Measurements from ENCODE around the gene CDH13.

CDH13 gene

DNA sequence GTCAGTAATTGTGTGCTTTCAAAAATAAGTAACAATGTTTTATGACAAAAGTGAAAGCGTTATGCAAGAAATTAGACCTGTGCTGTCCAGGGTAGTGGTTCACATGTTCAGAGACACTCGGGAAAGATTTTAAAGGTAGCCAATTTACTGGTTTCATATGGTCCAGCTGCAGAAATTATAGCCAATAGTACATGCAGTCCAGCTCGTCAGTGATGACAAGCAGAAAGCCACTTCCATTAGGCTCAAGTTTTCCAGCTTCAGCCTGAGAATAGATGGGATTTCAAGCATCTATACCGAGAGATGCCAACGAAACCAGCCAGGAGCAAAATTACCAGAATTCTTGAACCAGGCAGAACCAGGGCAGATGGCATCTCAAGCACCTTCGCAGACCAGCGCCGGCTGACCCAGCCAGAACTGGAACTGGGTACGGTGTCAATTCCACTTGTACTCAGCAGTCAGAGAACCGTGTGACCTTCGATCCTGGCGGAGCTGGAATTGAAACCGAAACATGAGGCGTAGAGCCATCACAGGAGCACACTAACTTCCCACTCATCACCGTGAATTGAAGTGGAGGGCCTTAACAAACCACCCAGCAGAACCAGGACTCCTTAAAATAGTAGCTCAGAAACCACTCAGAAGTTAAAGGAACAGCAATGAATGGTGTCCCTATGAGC lies 973.2 kb downstream of the CDH13 start:
- DNase-seq = no peak

DNA sequence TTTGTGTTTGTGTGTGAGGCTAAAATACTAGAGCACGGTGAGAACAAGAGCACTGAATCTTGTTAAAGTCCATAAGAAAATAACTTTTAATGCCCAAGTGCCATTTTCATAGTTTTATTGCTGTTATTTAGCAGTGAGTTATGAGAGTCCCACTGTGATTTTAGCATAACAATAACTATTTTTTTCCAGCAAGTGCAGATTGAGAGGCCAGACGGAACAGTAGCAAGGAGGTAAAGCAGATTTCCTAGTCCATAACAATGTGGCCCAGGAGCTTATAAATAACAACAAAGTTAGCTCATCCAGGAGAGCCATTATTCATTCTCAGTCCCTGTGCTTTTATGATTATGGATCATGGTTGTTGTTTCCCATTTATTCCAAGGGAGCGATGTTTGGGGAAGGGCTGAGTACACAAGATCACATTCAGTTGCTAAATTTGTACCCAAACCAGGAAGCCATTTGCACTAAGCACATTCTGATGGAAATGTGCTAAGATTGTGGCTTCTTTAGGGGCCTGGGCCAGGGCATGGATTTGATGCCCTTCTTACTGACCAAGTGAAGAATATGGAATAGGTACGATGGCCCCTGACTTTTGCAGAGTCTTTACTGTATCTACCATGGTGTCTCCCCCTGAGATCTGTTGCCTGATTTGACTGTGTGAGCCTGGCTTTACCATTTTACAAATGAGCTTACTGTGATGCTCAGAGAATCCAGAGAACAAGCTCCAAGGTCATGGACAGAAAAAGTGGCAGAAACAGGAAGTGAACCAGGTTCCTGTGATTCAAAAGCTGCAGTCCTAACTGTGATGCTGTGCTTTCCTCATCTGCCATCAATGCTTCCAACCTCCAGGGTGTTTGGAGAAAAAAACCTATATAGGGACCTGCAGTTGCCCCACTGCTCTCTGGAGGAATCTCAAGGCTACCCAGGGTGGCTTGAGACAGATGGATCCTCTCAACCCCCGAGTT lies 976.3 kb downstream of the CDH13 start:
- DNase-seq = no peak

DNA sequence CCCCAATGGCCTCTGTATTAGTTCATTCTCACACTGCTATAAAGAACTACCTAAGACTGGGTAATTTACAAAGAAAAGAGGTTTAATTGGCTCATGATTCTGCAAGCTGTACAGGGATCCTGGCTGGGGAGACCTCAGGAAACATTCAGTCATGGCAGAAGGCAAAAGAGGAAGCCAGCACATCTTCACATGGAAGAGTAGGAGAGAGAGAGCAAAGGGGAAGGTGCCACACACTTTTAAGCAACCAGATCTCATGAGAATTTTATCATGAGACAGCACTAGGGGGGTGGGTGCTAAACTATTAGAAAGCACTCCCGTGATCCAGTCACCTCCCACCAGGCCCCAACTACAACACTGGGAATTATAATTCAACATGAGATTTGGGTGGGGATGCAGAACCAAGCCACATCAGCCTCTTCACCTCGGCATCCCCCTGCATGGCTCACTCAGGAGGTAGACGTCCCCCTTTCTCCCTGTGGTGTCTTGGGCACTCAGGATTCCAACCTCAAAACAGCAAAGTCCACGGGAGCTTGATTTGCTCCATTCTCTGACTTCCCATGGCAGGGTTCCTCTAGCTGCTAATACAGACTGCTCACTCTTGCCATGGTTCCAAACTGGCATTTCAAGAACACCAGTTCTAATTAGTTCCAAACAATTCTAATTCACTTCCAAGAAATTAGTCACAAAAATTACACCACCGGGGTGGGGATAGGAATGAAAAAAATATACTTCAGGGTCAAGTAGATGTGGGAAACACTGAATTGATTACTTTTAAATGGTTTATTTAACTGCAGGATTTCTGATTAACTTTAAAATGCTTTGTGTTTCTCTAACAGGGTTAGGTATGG lies 977.2 kb downstream of the CDH13 start:
- no peak for DNase-seq

DNA sequence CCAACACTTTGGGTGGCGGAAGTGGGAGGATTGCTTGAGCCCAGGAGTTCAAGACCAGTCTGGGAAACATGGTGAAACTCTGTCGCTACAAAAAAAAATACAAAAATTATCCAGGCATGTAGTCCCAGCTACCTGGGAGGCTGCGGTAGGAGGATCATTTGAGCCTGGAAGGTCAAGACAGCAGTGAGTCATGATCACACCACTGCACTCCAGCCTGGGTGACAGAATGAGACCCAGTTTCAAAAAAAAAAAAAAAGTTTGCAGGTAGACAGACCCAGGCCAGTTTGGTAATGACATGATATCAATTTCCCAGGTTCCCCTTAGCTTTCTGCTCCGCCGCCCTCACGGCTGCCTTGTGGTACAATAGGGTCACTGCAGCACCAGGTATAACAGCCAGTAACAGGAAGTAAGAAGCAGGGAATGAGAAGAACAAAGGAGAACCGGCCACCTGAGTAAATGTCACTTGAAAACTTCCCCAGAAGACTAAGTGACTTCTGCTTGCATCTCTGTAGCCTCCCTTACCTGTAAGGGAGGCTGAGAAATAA lies 979.8 kb downstream of the CDH13 start:
- DNase-seq = no peak

DNA sequence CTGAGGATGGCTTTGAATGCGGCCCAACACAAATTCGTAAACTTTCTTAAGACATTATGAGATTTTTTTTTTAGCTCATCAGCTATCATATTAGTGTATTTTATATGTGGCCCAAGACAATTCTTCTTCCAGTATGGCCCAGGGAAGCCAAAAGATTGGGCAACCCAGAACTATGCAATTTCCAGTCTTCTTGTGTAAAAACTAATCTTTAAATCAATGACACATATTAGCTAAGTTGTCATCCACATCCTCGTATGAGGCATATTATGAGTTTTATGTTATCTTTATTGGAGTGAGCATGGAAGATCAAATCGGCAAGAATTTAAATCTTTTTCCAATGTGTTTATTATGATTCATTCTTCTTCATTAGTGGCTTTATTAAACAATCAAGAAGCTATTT lies 982.4 kb downstream of the CDH13 start:
- DNase-seq = no peak

DNA sequence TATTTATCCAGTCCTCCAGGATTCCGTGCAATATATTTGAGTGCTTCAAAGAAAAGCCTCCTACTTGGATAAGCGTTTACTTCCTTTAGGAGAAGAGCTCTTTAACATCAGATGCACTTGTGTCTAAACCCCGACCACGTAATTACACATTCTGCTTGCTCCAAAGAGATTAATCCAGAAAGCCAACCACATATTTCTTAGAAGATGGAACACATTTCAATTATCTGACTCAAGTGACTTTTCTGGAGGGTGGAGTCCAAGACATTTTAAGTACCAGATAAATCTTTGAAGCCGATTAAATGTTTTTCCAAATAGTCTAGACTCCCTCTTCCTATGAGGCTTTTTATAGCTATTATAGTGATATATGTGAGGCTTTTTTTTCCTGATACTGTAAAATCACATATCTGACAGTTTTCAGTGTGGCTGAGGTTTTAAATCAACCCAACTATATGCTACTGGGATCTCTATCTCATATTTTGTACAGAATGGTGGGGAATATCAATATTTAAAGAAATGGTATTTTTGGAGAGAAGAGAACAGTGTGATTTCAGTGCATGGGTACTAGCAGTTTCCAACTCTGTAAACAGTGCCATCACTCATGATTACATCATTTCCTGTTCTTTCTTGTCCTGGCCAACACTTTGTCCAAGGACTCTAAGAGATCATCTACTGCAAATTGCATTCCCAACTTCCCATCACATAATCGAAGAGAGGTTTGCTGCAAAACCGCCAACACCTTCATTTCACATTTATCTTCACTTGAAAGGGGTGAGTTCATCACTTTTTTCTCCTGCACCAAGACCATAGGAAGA lies 988.6 kb downstream of the CDH13 start:
- DNase-seq = no peak

DNA sequence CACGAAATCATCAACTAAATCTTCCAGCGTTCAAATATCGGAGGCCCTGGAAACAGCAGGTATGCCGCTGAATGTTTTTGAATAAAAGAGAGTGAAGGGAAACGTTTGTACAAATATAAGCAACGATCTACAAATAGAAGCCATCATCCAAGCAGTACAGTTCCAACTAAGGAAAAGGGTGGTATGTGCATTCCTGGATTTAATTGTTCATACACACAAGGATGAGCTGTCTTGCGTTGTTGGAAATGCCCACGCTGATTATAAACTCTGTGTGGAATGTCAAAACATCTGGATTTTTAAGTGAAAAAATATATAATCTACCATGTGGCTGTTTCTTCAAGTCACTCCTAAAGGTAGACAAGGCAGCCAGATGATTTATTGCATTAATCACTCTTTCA lies 989.2 kb downstream of the CDH13 start:
- DNase-seq = no peak

DNA sequence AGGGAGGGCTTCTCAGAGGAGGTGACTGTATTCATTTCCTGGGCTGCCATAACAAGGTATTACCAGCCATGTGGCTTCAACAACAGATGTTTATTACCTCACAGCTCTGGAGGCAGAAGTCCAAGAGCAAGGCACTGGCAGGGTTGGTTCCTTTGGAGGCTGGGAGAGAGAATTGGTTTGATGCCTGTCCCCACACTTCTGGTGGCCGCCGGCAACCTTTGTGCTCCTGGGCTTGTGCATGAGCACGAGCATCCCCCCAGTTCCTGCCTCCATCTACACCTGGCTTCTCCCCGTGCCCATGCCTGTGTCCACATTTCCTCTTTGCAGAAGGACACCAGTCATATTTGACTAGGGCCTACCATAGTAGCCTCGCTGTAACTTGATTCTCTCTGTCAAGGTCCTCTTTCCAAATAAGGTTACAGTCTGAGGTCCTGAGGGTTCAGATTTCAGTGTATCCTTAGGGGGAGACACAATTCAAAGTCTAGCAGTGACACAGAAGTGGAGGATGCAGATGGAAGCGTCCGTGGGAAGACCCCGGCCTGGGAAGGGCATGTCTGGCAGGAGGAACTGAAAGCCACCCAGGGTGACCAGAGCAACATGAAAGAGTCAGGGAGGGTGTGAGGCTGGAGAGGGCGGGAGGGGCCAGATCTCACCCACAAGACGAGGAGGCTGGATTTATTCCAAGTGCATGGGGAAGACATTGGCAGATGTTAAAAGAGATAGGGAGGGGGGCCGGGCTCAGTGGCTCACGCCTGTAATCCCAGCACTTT lies 992.8 kb downstream of the CDH13 start:
- DNase-seq = no peak

DNA sequence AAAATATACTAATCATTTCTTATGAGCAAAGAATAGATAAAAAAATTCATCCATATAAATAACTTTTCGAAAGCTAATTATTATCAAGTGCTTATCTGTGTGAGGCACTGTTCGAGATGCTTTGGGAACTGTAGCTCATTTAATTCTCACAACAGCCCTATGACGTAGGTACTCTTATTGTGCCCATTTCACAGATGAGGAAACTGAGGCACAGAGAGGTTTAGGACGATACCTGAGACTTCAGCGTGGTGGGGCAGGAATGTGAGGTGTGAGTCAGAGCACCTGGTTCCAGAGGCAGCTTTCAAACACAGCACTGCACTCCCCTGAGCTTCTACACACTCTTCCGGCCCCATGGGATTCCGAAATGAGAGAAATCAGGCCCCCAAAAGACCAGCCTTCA lies 995.2 kb downstream of the CDH13 start:
- DNase-seq = no peak

DNA sequence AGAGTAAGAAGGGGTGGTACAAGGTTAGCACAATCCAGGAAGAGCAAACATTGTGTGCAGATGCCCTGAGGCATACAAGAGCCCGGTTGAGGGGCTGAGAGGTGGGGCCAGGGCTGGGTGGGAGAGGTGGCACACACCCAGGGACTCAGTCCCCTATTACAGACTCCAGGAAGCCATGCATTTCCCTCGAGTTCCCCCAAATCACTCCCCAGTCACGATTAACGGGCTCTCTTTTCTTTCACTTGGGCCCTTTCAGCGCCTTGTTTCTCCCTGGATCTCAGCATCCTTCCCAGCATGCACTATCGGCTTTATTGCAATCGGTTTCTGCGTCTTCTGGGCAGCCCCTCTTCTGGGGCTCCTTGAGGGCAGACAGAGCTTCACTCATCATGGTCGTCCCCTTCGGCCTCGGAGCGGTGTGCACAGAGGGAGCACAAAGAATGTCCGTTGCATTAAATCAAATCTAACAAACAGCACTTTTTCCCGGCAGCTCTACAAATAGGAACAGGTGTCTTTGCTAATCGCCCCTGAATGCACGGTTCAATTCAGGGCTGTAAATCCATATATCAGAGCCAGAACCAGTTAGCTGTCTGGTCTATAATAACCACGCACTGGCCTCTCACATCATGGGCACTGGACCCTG lies 996.4 kb downstream of the CDH13 start:
- no peak for DNase-seq

DNA sequence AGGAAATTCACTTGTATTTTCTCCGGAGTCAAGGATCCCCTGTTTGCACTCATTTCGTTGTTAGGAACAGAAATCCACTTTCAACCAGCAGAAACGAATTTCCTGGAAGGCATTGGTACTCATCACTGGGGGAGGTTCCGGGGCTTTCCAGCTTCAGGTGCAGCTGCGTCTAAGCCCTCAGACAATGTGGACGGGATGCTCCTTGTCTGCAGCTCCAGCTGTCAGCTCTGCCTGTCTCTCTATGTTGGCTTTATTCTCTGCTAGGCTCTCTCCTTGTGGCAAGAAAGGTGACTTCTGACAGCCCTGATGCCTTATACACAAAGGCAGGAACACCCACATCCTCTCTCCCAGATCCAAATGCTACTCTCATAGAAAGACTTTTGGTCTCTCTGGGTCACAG lies 997.1 kb downstream of the CDH13 start:
- no peak for DNase-seq

DNA sequence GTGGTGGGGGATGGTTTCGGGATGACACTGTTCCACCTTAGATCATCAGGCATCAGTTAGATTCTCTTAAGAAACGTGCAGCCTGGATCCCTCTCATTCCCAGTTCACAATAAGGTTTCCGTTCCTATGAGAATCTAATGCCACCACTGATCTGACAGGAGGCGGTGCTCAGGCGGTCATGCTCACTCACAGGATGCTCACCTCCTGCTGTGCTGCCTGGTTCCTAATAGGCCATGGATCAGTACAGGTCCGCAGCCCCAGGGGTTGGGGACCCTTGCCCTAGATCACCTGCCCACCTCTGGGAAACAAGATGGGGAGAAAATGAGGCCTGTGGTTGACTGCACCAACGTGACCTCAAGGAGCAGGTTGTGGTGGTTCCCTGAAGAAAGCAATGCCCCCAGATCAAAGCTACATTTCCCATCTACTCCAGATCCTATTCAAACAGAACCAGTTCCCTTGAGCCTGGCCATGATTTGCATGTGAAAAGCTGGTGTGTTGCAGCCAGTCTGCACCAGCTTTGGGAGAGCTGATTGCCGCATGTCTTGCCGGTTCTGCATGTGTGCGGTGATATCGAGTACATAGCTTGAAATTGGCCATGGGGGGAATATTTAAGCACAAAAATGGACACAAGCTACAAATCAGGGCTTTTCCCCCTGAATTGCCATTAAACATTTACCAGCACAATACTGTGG lies 997.8 kb downstream of the CDH13 start:
- DNase-seq = no peak

DNA sequence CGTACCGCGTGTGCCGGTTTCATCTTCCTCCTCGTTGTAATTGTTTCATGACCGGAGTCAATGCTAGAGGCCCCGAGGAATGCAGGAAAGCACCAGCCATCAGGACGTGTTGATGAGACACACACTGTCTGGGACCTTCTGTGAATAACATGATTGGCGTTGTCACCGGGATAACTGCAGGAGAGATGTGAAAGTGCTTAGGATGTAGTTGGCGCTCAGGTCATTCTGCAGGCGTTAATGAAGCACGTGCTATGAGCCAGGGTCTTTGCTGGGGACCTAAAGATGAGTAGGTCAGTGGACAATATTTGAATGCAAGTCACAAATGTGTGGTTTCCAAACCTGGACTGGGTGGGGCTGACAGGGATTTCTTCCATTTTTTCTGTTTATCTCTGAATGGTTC lies 999.4 kb downstream of the CDH13 start:
- DNase-seq = no peak

DNA sequence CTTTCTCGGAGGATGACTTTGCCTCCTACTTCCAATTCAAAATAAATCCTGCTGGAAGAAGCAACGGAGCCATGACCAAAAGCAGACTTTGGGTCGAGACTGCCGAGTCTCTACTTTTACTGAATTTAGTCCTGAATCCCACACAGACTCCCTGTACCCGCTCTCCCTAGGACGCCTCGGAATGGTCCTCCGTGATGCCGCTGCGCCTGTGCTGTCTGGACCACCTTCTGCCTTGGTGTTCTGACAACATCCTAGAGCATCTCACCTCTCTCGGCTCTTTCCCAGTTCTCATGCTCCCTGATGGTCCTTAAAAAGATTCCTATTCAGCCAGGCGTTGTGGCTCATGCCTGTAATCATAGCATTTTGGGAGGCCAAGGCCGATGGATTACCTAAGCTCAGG lies 999.9 kb downstream of the CDH13 start:
- DNase-seq = no peak

DNA sequence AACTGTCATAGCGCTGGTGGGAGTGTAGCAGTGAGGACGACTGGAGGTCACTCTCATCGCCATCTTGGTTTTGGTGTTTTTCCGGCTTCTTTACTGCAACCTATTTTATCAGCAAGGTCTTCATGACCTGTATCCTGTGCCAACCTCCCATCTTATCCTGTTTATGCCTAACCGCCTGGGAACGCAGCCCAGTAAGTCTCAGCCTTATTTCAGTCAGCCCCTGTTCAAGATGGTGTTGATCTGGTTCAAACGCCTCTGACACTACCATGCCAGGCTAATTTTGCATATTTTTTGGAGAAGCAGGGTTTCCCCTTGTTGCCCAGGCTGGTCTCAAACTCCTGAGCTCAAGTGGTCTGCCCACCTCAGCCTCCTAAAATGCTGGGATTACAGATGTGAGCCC lies 1001.2 kb downstream of the CDH13 start:
- DNase-seq = no peak

DNA sequence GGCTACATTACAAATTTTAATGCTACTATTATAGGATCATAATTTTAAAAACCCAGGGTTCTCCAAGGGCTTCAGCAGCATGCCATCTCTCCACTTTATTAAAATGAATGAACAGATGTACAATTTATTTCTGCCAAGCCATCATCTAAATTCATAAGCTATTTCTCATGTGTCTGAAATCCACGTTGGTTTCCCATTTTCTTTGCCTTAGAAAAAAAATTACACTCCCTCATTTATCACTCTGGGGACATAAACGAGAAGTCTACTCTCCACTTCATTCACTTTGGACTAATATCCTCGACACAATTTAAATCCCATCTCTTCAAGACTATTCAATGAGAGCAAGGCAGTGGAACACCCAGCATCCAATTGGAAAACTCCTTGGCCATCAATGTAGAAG lies 1002.7 kb downstream of the CDH13 start:
- DNase-seq = no peak

DNA sequence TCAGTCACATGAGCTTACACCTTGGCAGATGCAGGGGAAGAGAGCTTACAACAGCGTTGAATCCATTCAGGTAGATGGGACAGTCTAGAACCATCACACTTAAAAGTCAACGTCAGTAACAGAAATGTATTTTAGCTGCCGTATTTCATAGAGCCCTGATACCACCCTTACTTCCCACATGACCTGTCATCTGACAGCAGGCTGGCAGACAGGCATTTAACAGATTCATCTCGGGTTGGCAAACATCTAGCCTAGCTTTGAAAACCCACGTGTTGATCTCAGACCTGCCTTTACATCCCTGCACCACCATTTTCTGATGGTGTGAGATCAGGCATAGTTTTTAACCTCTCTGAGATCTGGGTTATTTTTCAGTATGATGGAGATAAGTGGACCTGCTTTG lies 1003.1 kb downstream of the CDH13 start:
- DNase-seq = no peak

DNA sequence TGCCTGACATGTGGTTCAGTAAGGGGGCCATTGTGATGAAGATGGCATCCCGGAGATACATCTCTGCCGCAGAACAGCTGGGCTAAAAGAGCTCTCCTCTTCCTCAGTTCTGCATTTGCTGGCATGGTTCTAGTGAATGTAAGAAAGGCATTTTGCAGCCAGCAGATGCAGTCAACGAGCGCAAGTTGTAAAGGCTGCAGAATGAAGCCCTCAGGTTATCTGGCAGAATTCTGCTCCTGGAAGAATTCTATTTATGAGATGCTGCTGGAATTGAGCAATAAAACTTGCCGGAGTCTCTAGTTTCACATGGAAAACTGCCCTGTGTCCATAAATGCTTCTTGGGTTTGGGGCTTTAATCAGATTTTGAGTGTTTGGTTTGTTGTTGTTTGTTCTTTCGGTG lies 1004.2 kb downstream of the CDH13 start:
- no peak for DNase-seq

DNA sequence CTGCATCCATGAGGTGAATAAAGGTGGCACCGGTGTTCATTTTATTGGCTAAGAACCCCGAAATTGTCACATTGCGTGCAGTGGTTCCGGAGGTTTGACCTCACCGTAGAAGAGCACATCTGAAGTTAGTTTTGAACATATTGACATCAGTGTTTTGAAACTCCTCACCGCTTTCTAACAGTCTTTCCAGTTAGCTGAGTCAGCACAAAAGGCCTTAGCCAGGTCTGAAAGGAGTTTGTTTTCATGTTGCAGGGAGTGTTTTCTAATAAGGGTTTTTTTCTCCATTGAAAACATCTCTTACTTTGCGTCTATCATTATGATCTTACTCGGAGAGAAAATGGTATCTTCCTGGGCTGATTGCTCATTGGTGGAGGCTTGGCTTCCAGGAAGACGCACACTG lies 1006.5 kb downstream of the CDH13 start:
- no peak for DNase-seq

DNA sequence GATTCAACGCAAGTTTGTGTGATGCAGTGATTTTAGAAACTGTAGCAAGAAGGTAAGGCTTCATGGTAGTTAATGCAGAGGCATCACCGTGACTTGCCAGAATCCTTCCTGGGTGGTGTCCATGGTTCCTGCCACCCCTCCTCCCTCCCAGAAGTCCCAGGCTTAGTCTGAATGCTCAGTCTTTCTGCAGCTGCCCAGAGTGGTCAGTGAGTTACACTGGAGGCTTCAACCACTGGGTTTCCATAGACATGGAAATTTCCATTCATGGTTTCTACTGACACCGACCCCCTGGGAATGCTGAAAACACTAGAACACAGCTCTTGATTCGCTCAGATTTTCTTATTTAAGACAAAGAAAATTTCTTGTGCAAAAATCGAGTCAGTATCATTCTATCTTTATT lies 1021.6 kb downstream of the CDH13 start:
- DNase-seq = no peak
